ENCODE data around the gene RABGAP1L. TPM values are rescaled to one million over a fixed set of nuclear protein-coding genes. Genes with fewer than 3 reads are reported as not detected.

RABGAP1L gene
- total RNA-seq, 2 experiments from 2014 or later, result 47.4 to 53.3 TPM

GRCh38 chr1:174654560-174654959 lies 495.2 kb downstream of the RABGAP1L start:
- POLR2A ChIA-PET, result no interaction called here
- H3K27me3 Mint-ChIP-seq, result no peaks in the 10 kb centered on the region
- H3K4me3 Mint-ChIP-seq, result no peak overlapping the region
- no peak overlapping the region for H3K27ac Mint-ChIP-seq
- no peak for DNase-seq
- CTCF ChIA-PET, result no interaction called here
- no peaks in the 10 kb centered on the region for H3K4me1 Mint-ChIP-seq
- no peaks in the 10 kb centered on the region for H3K36me3 Mint-ChIP-seq (ENCODE audit: low read depth)
- peaks cover 13% of the 10 kb centered on the region for H3K9me3 Mint-ChIP-seq

GRCh38 chr1:174656409-174657059 lies 497.2 kb downstream of the RABGAP1L start:
- H3K9me3 Mint-ChIP-seq, result peaks cover 12% of the 10 kb centered on the region
- CTCF ChIA-PET, result no interaction called here
- no peaks in the 10 kb centered on the region for H3K36me3 Mint-ChIP-seq (ENCODE audit: low read depth)
- no peaks in the 10 kb centered on the region for H3K4me1 Mint-ChIP-seq
- no peak overlapping the region for H3K27ac Mint-ChIP-seq
- no peak overlapping the region for H3K4me3 Mint-ChIP-seq
- no peak for DNase-seq
- H3K27me3 Mint-ChIP-seq, result no peaks in the 10 kb centered on the region
- POLR2A ChIA-PET, result no interaction called here

GRCh38 chr1:174657411-174657810 lies 498.1 kb downstream of the RABGAP1L start:
- H3K4me3 Mint-ChIP-seq, result no peak overlapping the region
- POLR2A ChIA-PET, result no interaction called here
- no peaks in the 10 kb centered on the region for H3K36me3 Mint-ChIP-seq (ENCODE audit: low read depth)
- peaks cover 5% of the 10 kb centered on the region for H3K9me3 Mint-ChIP-seq
- CTCF ChIA-PET, result no interaction called here
- no peak for DNase-seq
- no peak overlapping the region for H3K27ac Mint-ChIP-seq
- no peaks in the 10 kb centered on the region for H3K27me3 Mint-ChIP-seq
- H3K4me1 Mint-ChIP-seq, result no peaks in the 10 kb centered on the region

GRCh38 chr1:174657893-174658292 lies 498.6 kb downstream of the RABGAP1L start:
- Mint-ChIP-seq H3K27ac (no peak overlapping the region), H3K4me1 (no peaks in the 10 kb centered on the region), H3K9me3 (peaks cover 4% of the 10 kb centered on the region), H3K36me3 (ENCODE audit: low read depth) (no peaks in the 10 kb centered on the region), H3K27me3 (no peaks in the 10 kb centered on the region), H3K4me3 (no peak overlapping the region)
- POLR2A ChIA-PET, result no interaction called here
- DNase-seq, result no peak
- CTCF ChIA-PET, result no interaction called here

GRCh38 chr1:174659823-174660222 lies 500.5 kb downstream of the RABGAP1L start:
- no peaks in the 10 kb centered on the region for H3K36me3 Mint-ChIP-seq (ENCODE audit: low read depth)
- H3K4me3 Mint-ChIP-seq, result no peak overlapping the region
- no peaks in the 10 kb centered on the region for H3K4me1 Mint-ChIP-seq
- H3K27me3 Mint-ChIP-seq, result no peaks in the 10 kb centered on the region
- DNase-seq, result no peak
- POLR2A ChIA-PET, result no interaction called here
- no peaks in the 10 kb centered on the region for H3K9me3 Mint-ChIP-seq
- CTCF ChIA-PET, result no interaction called here
- H3K27ac Mint-ChIP-seq, result no peak overlapping the region

GRCh38 chr1:174660476-174660875 lies 501.2 kb downstream of the RABGAP1L start:
- no peak for DNase-seq
- no peaks in the 10 kb centered on the region for H3K27me3 Mint-ChIP-seq
- H3K9me3 Mint-ChIP-seq, result no peaks in the 10 kb centered on the region
- H3K36me3 Mint-ChIP-seq (ENCODE audit: low read depth), result no peaks in the 10 kb centered on the region
- H3K27ac Mint-ChIP-seq, result no peak overlapping the region
- POLR2A ChIA-PET, result no interaction called here
- CTCF ChIA-PET, result no interaction called here
- H3K4me1 Mint-ChIP-seq, result no peaks in the 10 kb centered on the region
- no peak overlapping the region for H3K4me3 Mint-ChIP-seq

- ChIA-PET CTCF (no interaction called here), POLR2A (no interaction called here)
- Mint-ChIP-seq H3K36me3 (ENCODE audit: low read depth) (no peaks in the 10 kb centered on the region), H3K27ac (no peak overlapping the region), H3K4me1 (no peaks in the 10 kb centered on the region), H3K4me3 (no peak overlapping the region), H3K9me3 (peaks cover 3% of the 10 kb centered on the region), H3K27me3 (no peaks in the 10 kb centered on the region)
- no peak for DNase-seq
These were observed 504.0 kb downstream of the RABGAP1L start for GRCh38 chr1:174663358-174663757.

GRCh38 chr1:174666248-174666647 lies 506.9 kb downstream of the RABGAP1L start:
- Mint-ChIP-seq H3K27ac (no peak overlapping the region), H3K36me3 (ENCODE audit: low read depth) (no peaks in the 10 kb centered on the region), H3K9me3 (peaks cover 11% of the 10 kb centered on the region), H3K4me3 (no peak overlapping the region), H3K4me1 (no peaks in the 10 kb centered on the region), H3K27me3 (no peaks in the 10 kb centered on the region)
- CTCF ChIA-PET, result no interaction called here
- no peak for DNase-seq
- POLR2A ChIA-PET, result no interaction called here

GRCh38 chr1:174671826-174672225 lies 512.5 kb downstream of the RABGAP1L start:
- no peak for DNase-seq
- Mint-ChIP-seq H3K9me3 (peaks cover 14% of the 10 kb centered on the region), H3K27ac (no peak overlapping the region), H3K27me3 (no peaks in the 10 kb centered on the region), H3K4me1 (no peaks in the 10 kb centered on the region), H3K4me3 (no peak overlapping the region), H3K36me3 (ENCODE audit: low read depth) (no peaks in the 10 kb centered on the region)
- POLR2A ChIA-PET, result no interaction called here
- CTCF ChIA-PET, result no interaction called here

- ChIA-PET CTCF (no interaction called here), POLR2A (no interaction called here)
- no peaks in the 10 kb centered on the region for H3K4me1 Mint-ChIP-seq
- H3K4me3 Mint-ChIP-seq, result no peak overlapping the region
- DNase-seq, result no peak
- H3K27me3 Mint-ChIP-seq, result no peaks in the 10 kb centered on the region
- no peaks in the 10 kb centered on the region for H3K9me3 Mint-ChIP-seq
- no peak overlapping the region for H3K27ac Mint-ChIP-seq
- no peaks in the 10 kb centered on the region for H3K36me3 Mint-ChIP-seq (ENCODE audit: low read depth)
These were observed 517.5 kb downstream of the RABGAP1L start for GRCh38 chr1:174676856-174677255.

GRCh38 chr1:174678657-174679056 lies 519.3 kb downstream of the RABGAP1L start:
- CTCF ChIA-PET, result no interaction called here
- no peaks in the 10 kb centered on the region for H3K36me3 Mint-ChIP-seq (ENCODE audit: low read depth)
- H3K27me3 Mint-ChIP-seq, result no peaks in the 10 kb centered on the region
- no peak for DNase-seq
- H3K4me1 Mint-ChIP-seq, result no peaks in the 10 kb centered on the region
- no peaks in the 10 kb centered on the region for H3K9me3 Mint-ChIP-seq
- POLR2A ChIA-PET, result no interaction called here
- no peak overlapping the region for H3K27ac Mint-ChIP-seq
- no peak overlapping the region for H3K4me3 Mint-ChIP-seq

GRCh38 chr1:174680101-174680500 lies 520.8 kb downstream of the RABGAP1L start:
- H3K9me3 Mint-ChIP-seq, result no peaks in the 10 kb centered on the region
- peaks cover 8% of the 10 kb centered on the region for H3K36me3 Mint-ChIP-seq (ENCODE audit: low read depth)
- no peaks in the 10 kb centered on the region for H3K27me3 Mint-ChIP-seq
- no peak for DNase-seq
- H3K4me1 Mint-ChIP-seq, result no peaks in the 10 kb centered on the region
- CTCF ChIA-PET, result no interaction called here
- POLR2A ChIA-PET, result no interaction called here
- no peak overlapping the region for H3K27ac Mint-ChIP-seq
- H3K4me3 Mint-ChIP-seq, result no peak overlapping the region

- Mint-ChIP-seq H3K4me1 (no peaks in the 10 kb centered on the region), H3K9me3 (no peaks in the 10 kb centered on the region), H3K4me3 (no peak overlapping the region), H3K27me3 (no peaks in the 10 kb centered on the region), H3K27ac (no peak overlapping the region), H3K36me3 (ENCODE audit: low read depth) (peaks cover 8% of the 10 kb centered on the region)
- POLR2A ChIA-PET, result no interaction called here
- no peak for DNase-seq
- CTCF ChIA-PET, result no interaction called here
These were observed 523.2 kb downstream of the RABGAP1L start for GRCh38 chr1:174682419-174683008.

GRCh38 chr1:174686213-174686612 lies 526.9 kb downstream of the RABGAP1L start:
- CTCF ChIA-PET, result no interaction called here
- POLR2A ChIA-PET, result no interaction called here
- Mint-ChIP-seq H3K36me3 (ENCODE audit: low read depth) (peaks cover 8% of the 10 kb centered on the region), H3K4me3 (no peak overlapping the region), H3K27me3 (no peaks in the 10 kb centered on the region), H3K4me1 (no peaks in the 10 kb centered on the region), H3K27ac (no peak overlapping the region), H3K9me3 (no peaks in the 10 kb centered on the region)
- no peak for DNase-seq
